ENCODE measurements around the gene SLCO6A1. TPM values are rescaled to one million over a fixed set of nuclear protein-coding genes. Genes with fewer than 3 reads are reported as not detected.

The SLCO6A1 gene
- total RNA-seq, 1 donor from 2014 or later: not detected

DNA sequence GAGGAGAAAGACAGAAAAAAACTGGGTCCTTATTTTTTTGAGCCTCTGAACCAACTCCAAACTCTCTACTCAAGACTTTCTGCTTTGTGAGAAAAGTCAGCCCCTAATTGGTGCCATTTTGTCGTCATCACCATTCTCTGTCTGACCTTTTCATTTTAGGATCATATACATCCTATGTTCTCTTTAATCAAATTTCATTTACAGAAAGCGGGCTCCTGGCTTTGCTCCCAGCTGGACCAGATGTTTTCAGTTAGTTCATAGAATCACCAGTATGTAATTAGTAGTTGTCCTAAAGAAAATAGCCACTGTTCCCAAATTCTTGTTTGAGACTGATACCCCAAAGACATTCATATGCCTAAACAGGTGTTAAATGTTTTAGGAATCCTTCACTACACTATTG, 174.1 kb downstream of the SLCO6A1 start:
- no peak overlapping the region for H3K4me3 ChIP-seq (ENCODE audit: low read depth, low read length)
- TF ChIP-seq, protein P1, sequence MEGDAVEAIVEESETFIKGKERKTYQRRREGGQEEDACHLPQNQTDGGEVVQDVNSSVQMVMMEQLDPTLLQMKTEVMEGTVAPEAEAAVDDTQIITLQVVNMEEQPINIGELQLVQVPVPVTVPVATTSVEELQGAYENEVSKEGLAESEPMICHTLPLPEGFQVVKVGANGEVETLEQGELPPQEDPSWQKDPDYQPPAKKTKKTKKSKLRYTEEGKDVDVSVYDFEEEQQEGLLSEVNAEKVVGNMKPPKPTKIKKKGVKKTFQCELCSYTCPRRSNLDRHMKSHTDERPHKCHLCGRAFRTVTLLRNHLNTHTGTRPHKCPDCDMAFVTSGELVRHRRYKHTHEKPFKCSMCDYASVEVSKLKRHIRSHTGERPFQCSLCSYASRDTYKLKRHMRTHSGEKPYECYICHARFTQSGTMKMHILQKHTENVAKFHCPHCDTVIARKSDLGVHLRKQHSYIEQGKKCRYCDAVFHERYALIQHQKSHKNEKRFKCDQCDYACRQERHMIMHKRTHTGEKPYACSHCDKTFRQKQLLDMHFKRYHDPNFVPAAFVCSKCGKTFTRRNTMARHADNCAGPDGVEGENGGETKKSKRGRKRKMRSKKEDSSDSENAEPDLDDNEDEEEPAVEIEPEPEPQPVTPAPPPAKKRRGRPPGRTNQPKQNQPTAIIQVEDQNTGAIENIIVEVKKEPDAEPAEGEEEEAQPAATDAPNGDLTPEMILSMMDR (conservative IDR thresholded peaks at IDR 0.05; ENCODE audit: low read depth, low read length): no peak
- no peak for DNase-seq (ENCODE audit: low read depth)

Other genes starting within 250 kb of the SLCO6A1 start
- gene SLCO4C1, start 202.7 kb downstream of the SLCO6A1 start, total RNA-seq: 0.63 and 0.87 TPM in 2 replicates